GM11168 (cell line): ENCODE data around the gene ADORA2A.

ENCODE experiments used
- in situ Hi-C: fragments of 300-500 bp; cut with MboI; formaldehyde crosslinking; loops from one replicate; pipeline ENCODE4 v1.12.0; 2022; ENCODE audit warnings: low sequenced_read_pairs; ENCODE audit not compliant: unreplicated experiment

Gene ADORA2A

DNA sequence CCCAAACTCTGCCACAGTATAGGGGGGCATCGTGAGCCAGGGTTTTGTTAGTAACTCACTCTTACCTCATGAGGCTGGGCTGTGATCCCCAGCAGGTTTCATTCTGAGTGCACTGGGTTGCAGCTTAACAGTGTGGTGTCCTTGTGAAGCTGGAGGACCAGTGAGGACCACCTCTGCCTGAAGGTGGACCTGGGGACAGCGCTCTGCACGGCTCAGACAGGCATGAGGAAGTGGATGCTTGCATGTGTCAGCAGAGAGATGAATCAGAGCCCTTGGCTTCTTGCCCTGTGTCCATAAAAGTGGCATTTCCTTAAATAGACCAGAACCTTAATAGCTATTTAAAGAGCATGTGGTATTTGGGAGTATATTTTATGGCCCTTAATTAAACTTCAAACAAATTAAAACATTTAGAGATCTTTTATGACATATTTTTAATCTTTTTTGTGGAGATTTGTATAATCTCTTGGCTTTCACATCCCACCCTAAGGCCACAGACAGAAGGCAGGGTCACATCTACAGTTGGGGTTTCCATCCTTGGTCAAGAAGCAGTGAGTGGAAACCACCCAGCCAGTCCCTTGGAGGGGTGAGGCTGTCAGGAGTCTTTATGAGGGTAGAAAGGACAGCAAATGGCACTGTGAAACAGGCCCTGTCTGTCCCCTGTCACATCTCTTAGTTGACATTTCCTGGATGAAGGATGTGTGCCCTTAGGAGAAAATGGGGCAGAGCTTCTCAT is 24.8 kb upstream of the ADORA2A start:
- in situ Hi-C loops = no loop called here

DNA sequence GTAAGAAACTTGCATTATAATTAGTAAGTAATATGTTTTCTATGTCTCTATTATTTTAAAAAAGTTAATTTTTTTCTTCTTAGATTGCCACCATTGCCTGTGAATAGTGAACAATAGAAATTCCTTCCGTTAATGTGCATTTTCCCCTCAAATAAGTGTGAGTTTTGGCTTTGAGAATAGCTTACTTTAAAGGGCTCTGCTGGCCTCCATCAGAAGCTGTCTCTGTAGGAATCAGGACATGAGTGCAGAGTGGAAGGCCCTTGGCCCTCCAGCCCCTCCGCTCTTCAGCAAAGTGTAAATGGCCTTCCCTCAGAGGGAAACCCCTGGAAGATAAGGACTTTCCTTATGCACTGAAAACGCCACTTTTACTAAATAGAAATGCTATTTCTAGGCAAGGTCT is 24.1 kb upstream of the ADORA2A start:
- in situ Hi-C loops = no loop called here

GRCh38 chr22:24404561-24405275 is 22.7 kb upstream of the ADORA2A start:
- in situ Hi-C loops = no loop called here

GRCh38 chr22:24405631-24406321 is 21.6 kb upstream of the ADORA2A start:
- in situ Hi-C loops = no loop called here

DNA sequence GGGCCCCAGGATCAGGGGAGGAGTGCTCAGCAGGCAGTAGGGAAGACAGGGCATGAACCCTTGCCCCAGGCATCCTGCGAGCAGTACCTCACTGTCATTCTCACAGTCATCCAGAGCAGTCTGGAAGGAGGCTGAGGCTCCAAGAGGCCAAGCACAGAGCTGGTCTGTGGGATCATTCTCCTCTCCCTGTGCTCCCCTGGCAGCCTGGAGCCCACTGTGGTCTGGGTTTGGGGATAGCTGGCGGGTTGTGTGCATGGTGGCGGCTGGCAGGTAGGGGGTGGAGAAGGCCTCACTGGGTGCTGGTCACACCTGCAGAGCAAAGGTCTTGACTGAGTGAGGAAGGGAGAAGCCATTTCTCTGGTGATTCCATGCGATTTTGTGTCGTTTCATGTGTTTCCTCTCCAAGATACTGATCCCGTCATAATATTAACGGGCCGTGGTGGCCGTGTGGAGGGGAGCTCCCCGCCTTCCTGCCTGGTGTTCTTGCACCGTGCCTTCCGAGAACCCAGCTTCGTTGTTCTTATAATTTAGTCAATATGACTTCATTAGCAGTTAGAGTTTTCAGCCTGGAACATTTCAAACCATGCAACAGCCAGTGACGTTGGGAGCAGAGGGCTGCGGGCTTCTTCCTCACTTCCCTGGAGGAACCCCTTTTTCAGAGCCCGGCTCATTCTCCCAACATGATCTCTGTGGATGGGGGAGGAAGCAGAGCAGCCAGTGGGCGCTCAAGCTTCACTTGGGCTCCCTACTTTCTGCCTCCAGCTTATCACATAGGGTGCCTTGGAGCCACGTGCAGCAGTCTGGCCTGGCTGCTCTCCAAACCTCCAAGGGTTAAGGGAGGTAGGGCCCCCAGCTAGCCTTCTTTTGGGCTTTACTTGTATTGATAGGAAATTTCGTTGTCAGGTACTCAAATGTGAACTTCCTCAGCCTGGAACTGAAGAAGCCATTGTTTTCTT is 20.8 kb upstream of the ADORA2A start:
- in situ Hi-C loops = no loop called here

DNA sequence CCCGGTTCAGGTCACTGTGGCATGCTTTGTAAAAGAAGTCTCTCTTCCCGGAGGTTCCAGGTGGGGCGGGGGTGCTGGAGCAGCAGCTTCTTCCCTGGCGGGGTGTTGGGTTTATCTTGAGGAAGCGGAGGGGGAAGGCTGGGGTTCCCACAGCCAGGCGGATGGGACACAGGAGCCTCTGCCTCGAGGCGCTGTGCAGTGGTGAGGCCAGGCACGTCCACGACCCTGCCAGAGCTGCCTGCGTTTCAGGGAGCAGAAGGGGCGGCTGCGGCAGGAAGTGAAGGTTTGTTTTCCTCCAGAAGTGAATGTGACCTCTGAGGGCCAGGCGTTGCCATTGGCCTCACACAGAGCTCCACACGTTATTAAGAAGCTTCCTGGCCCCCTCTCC is 20.1 kb upstream of the ADORA2A start:
- in situ Hi-C loops = no loop called here

- in situ Hi-C loops = no loop called here
Observed at GRCh38 chr22:24407884-24408283, 19.5 kb upstream of the ADORA2A start.

DNA sequence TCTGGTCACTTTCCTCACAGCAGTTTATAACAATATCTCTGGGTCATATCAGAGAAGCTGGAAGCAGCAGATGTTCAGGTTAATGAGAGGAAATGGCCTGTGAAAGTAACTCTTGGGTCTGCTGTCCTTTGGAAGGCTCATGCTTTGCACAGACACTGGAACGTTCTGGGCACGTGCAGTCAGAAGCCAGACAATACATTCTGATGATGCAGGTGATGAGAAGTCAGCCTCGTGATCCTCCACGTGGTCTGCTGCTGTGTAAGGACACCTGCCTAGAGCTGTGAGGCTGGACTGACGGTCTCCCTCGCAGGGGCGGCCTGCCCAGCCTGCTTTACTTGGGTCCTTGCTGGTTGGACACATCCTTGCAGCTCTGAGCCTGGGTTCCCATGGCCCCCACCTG is 18.8 kb upstream of the ADORA2A start:
- in situ Hi-C loops = no loop called here

GRCh38 chr22:24409707-24410106 is 17.7 kb upstream of the ADORA2A start:
- in situ Hi-C loops = loop anchor here (10.0 kb wide), 1 partner anchor 95 kb away; no protein-coding TSS in a partner anchor

GRCh38 chr22:24410110-24410856 is 17.1 kb upstream of the ADORA2A start:
- in situ Hi-C loops = loop anchor here (10.0 kb wide), 1 partner anchor 95 kb away; no protein-coding TSS in a partner anchor

- in situ Hi-C loops = loop anchor here (10.0 kb wide), 1 partner anchor 93 kb away; no protein-coding TSS in a partner anchor
Observed at GRCh38 chr22:24411256-24412004, 16.0 kb upstream of the ADORA2A start.

DNA sequence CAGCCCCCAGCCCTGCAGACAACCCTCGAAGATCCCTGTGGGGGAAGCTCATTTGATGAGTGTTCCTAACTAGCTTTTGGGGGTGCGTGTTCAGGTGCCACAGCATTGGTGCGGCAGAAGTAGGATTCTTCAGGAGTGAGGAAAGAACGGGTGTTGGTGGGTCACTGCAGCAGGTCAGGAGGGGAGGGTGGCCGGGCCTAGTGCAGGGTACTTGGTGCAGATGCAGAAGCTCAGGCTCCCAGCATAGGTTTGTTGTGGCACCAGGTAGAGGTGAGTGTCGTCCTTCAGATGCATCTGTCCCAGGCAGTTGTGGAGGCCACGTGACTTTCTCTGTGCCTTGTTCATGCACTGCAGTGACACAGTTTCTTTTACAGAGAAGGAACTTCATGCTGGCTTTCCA is 15.1 kb upstream of the ADORA2A start:
- in situ Hi-C loops = loop anchor here (10.0 kb wide), 1 partner anchor 93 kb away; no protein-coding TSS in a partner anchor

DNA sequence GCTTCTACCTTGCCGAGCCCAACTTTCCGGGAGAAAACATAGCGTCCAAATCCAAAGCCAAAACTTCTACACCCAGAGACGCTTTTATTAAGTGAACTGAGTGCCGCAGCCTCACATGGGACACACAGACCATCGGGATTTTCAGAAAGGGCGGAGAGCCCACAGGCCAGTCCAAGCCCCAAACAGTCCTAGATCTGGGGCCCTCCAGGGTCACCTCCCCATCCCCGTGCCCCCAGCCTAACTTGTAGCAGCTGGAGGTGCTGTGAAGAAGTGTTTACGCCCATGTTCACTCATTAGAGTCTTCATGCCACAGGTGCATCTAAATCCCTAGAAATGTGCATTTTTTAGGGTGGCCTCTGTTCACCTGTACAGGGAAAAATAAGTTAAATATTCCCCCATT is 14.1 kb upstream of the ADORA2A start:
- in situ Hi-C loops = loop anchor here (10.0 kb wide), 1 partner anchor 92 kb away; no protein-coding TSS in a partner anchor

- in situ Hi-C loops = loop anchor here (10.0 kb wide), 1 partner anchor 91 kb away; no protein-coding TSS in a partner anchor
Observed at GRCh38 chr22:24413736-24414385, 13.5 kb upstream of the ADORA2A start.

GRCh38 chr22:24414523-24414922 is 12.9 kb upstream of the ADORA2A start:
- in situ Hi-C loops = loop anchor here (10.0 kb wide), 1 partner anchor 90 kb away; no protein-coding TSS in a partner anchor

- in situ Hi-C loops = loop anchor here (10.0 kb wide), 1 partner anchor 90 kb away; no protein-coding TSS in a partner anchor
Observed at GRCh38 chr22:24414984-24415945, 12.1 kb upstream of the ADORA2A start.
